SK-N-SH treated with all-trans-retinoic acid at 6 μM for 48 hours (cell line): ENCODE data around the gene GALE.

Source experiments
- ARNTL ChIP-seq: fragments of 450-650 bp; formaldehyde crosslinking; IDR thresholded peaks from 2 replicates; pipeline ENCODE4 v1.5.0; 2020; ENCODE audit warnings: low read depth, mild to moderate bottlenecking, moderate library complexity, borderline replicate concordance
- BACH2 ChIP-seq: fragments of 250-450 bp; sonication (Bioruptor Pico); IDR thresholded peaks from 2 replicates; pipeline ENCODE4 v1.9.0; 2021; ENCODE audit warnings: mild to moderate bottlenecking, borderline replicate concordance
- ISL1 ChIP-seq: fragments of 250-450 bp; sonication (Bioruptor Pico); IDR thresholded peaks from 2 replicates; pipeline ENCODE4 v2.1.2; 2022; ENCODE audit warnings: mild to moderate bottlenecking, moderate library complexity
- PPARA ChIP-seq: fragments of 250-450 bp; sonication (Bioruptor Pico); IDR thresholded peaks from 2 replicates; pipeline ENCODE4 v1.5.0; 2020; ENCODE audit warnings: mild to moderate bottlenecking, borderline replicate concordance
- ZFP3 ChIP-seq: fragments of 250-450 bp; sonication (Bioruptor Pico); IDR thresholded peaks from 2 replicates; pipeline ENCODE4 v1.5.0; 2020; ENCODE audit warnings: mild to moderate bottlenecking, moderate library complexity
- ZFP30 ChIP-seq: fragments of 450-650 bp; formaldehyde crosslinking; IDR thresholded peaks from 2 replicates; pipeline ENCODE4 v1.5.0; 2022; ENCODE audit warnings: mild to moderate bottlenecking, moderate library complexity
- ZNF8 ChIP-seq: fragments of 450-650 bp; formaldehyde crosslinking; IDR thresholded peaks from 2 replicates; pipeline ENCODE4 v1.5.0; 2020; ENCODE audit warnings: mild to moderate bottlenecking, moderate library complexity
- TF ChIP-seq, protein P1 (sequence below): fragments of 250-450 bp; sonication (Bioruptor Pico); IDR thresholded peaks from 2 replicates; pipeline ENCODE4 v1.8.0; 2021; ENCODE audit warnings: low read depth, mild to moderate bottlenecking, moderate library complexity, borderline replicate concordance
- TF ChIP-seq, protein P2 (sequence below): fragments of 250-450 bp; sonication (Bioruptor Pico); IDR thresholded peaks from 2 replicates; pipeline ENCODE4 v1.5.1; 2020; ENCODE audit warnings: low read depth, mild to moderate bottlenecking, moderate library complexity

- TF ChIP-seq, protein P1, sequence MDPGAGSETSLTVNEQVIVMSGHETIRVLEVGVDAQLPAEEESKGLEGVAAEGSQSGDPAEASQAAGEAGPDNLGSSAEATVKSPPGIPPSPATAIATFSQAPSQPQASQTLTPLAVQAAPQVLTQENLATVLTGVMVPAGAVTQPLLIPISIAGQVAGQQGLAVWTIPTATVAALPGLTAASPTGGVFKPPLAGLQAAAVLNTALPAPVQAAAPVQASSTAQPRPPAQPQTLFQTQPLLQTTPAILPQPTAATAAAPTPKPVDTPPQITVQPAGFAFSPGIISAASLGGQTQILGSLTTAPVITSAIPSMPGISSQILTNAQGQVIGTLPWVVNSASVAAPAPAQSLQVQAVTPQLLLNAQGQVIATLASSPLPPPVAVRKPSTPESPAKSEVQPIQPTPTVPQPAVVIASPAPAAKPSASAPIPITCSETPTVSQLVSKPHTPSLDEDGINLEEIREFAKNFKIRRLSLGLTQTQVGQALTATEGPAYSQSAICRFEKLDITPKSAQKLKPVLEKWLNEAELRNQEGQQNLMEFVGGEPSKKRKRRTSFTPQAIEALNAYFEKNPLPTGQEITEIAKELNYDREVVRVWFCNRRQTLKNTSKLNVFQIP (CRISPR knock-in tag), result no peak
- no peak for TF ChIP-seq ZNF8
- TF ChIP-seq ZFP30, result no peak
- no peak for TF ChIP-seq ZFP3
- TF ChIP-seq, protein P2, sequence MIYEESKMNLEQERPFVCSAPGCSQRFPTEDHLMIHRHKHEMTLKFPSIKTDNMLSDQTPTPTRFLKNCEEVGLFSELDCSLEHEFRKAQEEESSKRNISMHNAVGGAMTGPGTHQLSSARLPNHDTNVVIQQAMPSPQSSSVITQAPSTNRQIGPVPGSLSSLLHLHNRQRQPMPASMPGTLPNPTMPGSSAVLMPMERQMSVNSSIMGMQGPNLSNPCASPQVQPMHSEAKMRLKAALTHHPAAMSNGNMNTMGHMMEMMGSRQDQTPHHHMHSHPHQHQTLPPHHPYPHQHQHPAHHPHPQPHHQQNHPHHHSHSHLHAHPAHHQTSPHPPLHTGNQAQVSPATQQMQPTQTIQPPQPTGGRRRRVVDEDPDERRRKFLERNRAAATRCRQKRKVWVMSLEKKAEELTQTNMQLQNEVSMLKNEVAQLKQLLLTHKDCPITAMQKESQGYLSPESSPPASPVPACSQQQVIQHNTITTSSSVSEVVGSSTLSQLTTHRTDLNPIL (CRISPR knock-in tag), result no peak
- TF ChIP-seq ISL1 (CRISPR knock-in tag), result no peak
- TF ChIP-seq PPARA (CRISPR knock-in tag), result no peak
- TF ChIP-seq BACH2 (CRISPR knock-in tag), result no peak
- no peak for TF ChIP-seq ARNTL (CRISPR knock-in tag)
Measured at GRCh38 chr1:23752909-23753308, 47.6 kb downstream of the GALE start.
